HG02943 (cell line): ENCODE data around the gene SOST.

Experiments
- ATAC-seq: cut with Tn5 transposase; IDR thresholded peaks from one replicate; pipeline ENCODE4 v1.9.1; 2021; ENCODE audit warnings: mild to moderate bottlenecking, low read depth, moderate library complexity; ENCODE audit not compliant: unreplicated experiment

The SOST gene

GRCh38 chr17:43713494-43714162 is 45.0 kb downstream of the SOST start:
- ATAC-seq, result no peak

- ATAC-seq, result no peak
Observed at GRCh38 chr17:43712397-43712796, 46.2 kb downstream of the SOST start.

- ATAC-seq, result no peak
Observed at GRCh38 chr17:43710101-43710500, 48.5 kb downstream of the SOST start.

DNA sequence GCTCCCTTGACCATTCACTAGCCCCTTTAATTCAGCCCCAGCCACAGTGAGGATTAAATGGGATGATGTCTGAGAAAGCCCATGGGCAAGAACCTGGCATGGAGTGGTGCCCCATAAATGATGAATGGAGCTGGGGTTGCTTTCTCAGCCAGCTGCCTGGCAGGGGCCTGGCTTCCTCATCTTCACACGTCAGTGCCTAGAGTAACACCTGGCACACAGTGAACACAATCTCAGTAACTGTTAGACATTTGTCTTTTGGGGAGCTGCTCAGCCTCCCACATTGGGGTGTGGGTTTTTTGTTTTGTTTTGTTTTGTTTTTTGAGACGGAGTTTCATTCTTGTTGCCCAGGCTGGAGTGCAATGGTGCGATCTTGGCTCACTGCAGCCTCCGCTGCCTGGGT is 49.4 kb downstream of the SOST start:
- no peak for ATAC-seq

DNA sequence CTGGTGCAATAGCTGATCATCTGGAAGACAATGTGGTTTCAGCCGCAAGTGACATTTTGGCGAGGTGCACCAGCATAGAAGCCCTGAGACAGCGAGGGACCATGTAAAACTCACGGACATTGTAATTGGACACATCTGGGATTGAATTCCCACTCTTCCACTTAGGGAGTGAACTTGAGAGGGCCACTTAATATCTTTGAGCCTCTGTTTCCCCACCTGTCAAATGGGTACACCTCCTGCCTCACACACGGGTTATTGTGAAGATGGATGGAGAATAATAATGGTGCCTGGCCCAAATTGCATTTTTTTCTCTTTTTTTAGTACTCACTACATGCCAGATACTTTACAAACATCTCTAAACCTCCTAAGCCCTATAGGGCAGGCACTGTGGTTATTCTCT is 51.4 kb downstream of the SOST start:
- no peak for ATAC-seq

DNA sequence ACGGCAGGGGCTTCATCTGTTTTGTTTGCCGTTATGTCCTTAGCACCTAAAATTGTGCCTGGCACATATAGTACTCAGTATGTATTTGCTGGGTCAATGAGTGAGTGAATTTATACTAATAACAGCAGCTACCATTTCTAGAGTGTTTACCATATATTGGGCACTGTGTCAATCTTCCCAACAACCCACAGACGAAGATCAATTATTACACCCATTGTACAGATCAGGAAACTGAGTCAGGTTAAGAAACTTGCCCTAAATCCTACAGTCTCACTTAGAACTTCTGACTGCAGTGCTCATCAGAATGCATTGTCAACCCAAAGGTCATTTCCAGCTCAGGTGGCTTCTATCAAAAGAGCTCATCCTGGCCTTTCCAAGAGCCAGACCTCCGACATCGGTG is 52.4 kb downstream of the SOST start:
- ATAC-seq, result no peak
